Panc1 (cell line): ENCODE data around the gene LILRB2. TPM values are rescaled to one million over a fixed set of nuclear protein-coding genes. Genes with fewer than 3 reads are reported as not detected.
A peak's percentile ranks its signal among the peaks of the same experiment; 100 is the strongest.

Source experiments
- ATAC-seq: fragments of 200-7000 bp; cut with Tn5 transposase; 2 replicates; pipeline ENCODE4 v1.9.1; 2020; ENCODE audit warnings: mild to moderate bottlenecking, moderate library complexity
- BruUV-seq: library from RNA; stranded (reverse); fragments of 400-500 nt; replicated peaks from 2 replicates; lab custom pipeline; 2021; lab: Mats Ljungman, UMichigan
- CTCF ChIA-PET: fragments of 300-600 bp; sonication (Branson Sonifier 250); formaldehyde crosslinking; loops from one replicate; lab custom pipeline; 2022; ENCODE audit warnings: antibody characterized with exemption; lab: Charles Lee
- POLR2A ChIA-PET: fragments of 300-600 bp; sonication (Branson Sonifier 250); formaldehyde crosslinking; loops from one replicate; lab custom pipeline; 2022; ENCODE audit warnings: antibody characterized with exemption; lab: Charles Lee
- DNase-seq: peaks from one replicate; pipeline ENCODE4 v3.0.0-alpha.2; 2010; ENCODE audit warnings: low read depth, low spot score
- H3K27ac ChIP-seq: 2 replicates; pipeline ENCODE4 v1.5.1; 2011; ENCODE audit warnings: mild to moderate bottlenecking, low read length, inconsistent platforms
- H3K27me3 ChIP-seq: fragments of 200-500 bp; sonication (Bioruptor generic); 2 replicates; pipeline ENCODE4 v1.6.0; 2014; ENCODE audit warnings: low read length, inconsistent platforms; ENCODE audit not compliant: control insufficient read depth, insufficient read depth
- H3K36me3 ChIP-seq: fragments of 200-500 bp; sonication (Bioruptor generic); 2 replicates; pipeline ENCODE4 v1.5.1; 2014; ENCODE audit warnings: inconsistent platforms, mild to moderate bottlenecking, low read length, moderate library complexity; ENCODE audit not compliant: control insufficient read depth, insufficient read depth
- H3K4me1 ChIP-seq: 2 replicates; pipeline ENCODE4 v1.5.1; 2011; ENCODE audit warnings: inconsistent platforms, mild to moderate bottlenecking, low read length, moderate library complexity; ENCODE audit not compliant: control insufficient read depth, insufficient read depth
- H3K4me3 ChIP-seq, 2 experiments: 2 replicates each; pipeline ENCODE4 v1.5.1; 2011 to 2012; ENCODE audit warnings: low read depth in 2 of 2, low read length in 2 of 2, mild to moderate bottlenecking in 2 of 2, inconsistent platforms in 1 of 2, moderate library complexity in 1 of 2
- H3K9me3 ChIP-seq: fragments of 200-500 bp; sonication (Bioruptor generic); 2 replicates; pipeline ENCODE4 v1.5.1; 2014; ENCODE audit warnings: low read depth, mild to moderate bottlenecking, inconsistent platforms, low read length, moderate library complexity; ENCODE audit not compliant: control insufficient read depth, insufficient read depth
- POLR2AphosphoS5 ChIP-seq: IDR thresholded peaks from 2 replicates; pipeline ENCODE4 v1.6.1; 2012; ENCODE audit warnings: mild to moderate bottlenecking, low read depth, low read length, moderate library complexity
- SIN3A ChIP-seq: IDR thresholded peaks from 2 replicates; pipeline ENCODE4 v1.6.1; 2012; ENCODE audit warnings: low read depth, mild to moderate bottlenecking, low read length, moderate library complexity, borderline replicate concordance; ENCODE audit not compliant: insufficient read depth
- TCF7L2 ChIP-seq: IDR thresholded peaks from 2 replicates; pipeline ENCODE4 v1.6.1; 2011; ENCODE audit warnings: mild to moderate bottlenecking, low read depth, low read length, inconsistent platforms
- in situ Hi-C: cut with HindIII; loops from 2 replicates; pipeline ENCODE4 v1.10.0; 2016; ENCODE audit warnings: low sequenced_read_pairs, low pct_unique_long_range_greater_than_20kb
- intact Hi-C: fragments of 100-400 bp; cut with micrococcal nuclease; formaldehyde crosslinking; loops from one replicate; pipeline ENCODE4 v1.10.0; 2022; ENCODE audit not compliant: unreplicated experiment
- total RNA-seq: library from RNA; stranded (reverse); gene quantifications from one replicate; pipeline ENCODE4 v1.2.1, GENCODE V29; 2021; ENCODE audit not compliant: unreplicated experiment
- TF ChIP-seq, protein P1 (sequence below), 2 experiments: IDR thresholded peaks; 2 replicates each; pipeline ENCODE4 v1.6.1; 2011 to 2012; ENCODE audit warnings: low read depth in 2 of 2, control low read depth in 1 of 2, low read length in 1 of 2, mild to moderate bottlenecking in 1 of 2, moderate library complexity in 1 of 2; ENCODE audit not compliant: insufficient read depth in 1 of 2
- TF ChIP-seq, protein P2 (sequence below): fragments of 450-650 bp; IDR thresholded peaks from 2 replicates; pipeline ENCODE4 v1.5.1; 2017; ENCODE audit warnings: mild to moderate bottlenecking

The LILRB2 gene
- total RNA-seq, 1 experiment from 2014 or later: not detected

DNA sequence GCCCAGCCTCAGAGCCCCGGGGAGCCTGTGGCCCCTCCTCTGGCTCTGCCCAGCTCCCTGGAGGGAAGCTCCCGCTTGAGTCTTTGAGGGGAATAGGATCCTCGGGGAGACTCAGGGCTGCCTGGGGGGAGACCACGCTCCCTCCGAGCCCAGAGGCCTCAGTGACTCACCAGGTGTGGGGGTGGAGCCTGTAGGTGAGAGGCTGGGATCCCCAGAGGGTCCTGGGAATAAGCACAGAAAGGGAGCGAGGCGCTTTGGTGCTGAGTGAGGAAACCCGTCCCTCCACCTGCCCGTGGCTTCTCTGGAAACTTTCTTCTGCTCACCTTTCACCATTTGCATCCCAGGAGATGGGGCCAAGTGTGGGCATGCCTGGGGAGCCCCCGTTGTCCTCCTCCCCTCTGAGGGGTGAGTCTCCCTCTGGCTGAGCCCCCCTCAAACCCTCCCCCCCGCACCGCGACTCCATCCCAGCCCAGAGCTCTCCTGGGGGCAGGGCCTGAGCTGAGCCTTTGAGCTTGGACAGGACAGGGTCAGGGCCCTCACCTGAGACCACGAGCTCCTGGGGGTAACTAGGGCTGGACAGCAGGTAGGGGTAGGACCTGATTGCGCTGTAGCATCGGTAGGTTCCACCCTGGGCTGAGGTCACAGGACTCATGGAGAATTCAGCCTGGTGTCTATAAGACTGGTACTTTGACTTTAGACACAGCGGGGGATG is 26.6 kb downstream of the LILRB2 start:
- DNase-seq (no peak), ATAC-seq (0 out of 2 replicates have a peak, but pooled peaks have one; percentile 15)
- in situ Hi-C loops: no loop called here
- ChIA-PET POLR2A (no interaction called here), CTCF (interaction anchor here (0.6 kb wide), 2 partner anchors 37 to 196 kb away, joined by 5 to 6 read pairs; no protein-coding TSS in a partner anchor)
- intact Hi-C loops: no loop called here
- BruUV-seq: no TSS peak
- H3K4me1 ChIP-seq: no peaks in the 10 kb centered on the region; the same call in 1 of the 2 replicates
- no peaks in the 10 kb centered on the region for H3K36me3 ChIP-seq
- no peak for TF ChIP-seq TCF7L2
- TF ChIP-seq, protein P1, sequence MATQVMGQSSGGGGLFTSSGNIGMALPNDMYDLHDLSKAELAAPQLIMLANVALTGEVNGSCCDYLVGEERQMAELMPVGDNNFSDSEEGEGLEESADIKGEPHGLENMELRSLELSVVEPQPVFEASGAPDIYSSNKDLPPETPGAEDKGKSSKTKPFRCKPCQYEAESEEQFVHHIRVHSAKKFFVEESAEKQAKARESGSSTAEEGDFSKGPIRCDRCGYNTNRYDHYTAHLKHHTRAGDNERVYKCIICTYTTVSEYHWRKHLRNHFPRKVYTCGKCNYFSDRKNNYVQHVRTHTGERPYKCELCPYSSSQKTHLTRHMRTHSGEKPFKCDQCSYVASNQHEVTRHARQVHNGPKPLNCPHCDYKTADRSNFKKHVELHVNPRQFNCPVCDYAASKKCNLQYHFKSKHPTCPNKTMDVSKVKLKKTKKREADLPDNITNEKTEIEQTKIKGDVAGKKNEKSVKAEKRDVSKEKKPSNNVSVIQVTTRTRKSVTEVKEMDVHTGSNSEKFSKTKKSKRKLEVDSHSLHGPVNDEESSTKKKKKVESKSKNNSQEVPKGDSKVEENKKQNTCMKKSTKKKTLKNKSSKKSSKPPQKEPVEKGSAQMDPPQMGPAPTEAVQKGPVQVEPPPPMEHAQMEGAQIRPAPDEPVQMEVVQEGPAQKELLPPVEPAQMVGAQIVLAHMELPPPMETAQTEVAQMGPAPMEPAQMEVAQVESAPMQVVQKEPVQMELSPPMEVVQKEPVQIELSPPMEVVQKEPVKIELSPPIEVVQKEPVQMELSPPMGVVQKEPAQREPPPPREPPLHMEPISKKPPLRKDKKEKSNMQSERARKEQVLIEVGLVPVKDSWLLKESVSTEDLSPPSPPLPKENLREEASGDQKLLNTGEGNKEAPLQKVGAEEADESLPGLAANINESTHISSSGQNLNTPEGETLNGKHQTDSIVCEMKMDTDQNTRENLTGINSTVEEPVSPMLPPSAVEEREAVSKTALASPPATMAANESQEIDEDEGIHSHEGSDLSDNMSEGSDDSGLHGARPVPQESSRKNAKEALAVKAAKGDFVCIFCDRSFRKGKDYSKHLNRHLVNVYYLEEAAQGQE (IDR thresholded peaks at IDR 0.05; ENCODE audit: insufficient read depth in 1 of 2, low read depth in 2 of 2, low read length in 1 of 2): no peak
- TF ChIP-seq POLR2AphosphoS5: no peak
- TF ChIP-seq, protein P2, sequence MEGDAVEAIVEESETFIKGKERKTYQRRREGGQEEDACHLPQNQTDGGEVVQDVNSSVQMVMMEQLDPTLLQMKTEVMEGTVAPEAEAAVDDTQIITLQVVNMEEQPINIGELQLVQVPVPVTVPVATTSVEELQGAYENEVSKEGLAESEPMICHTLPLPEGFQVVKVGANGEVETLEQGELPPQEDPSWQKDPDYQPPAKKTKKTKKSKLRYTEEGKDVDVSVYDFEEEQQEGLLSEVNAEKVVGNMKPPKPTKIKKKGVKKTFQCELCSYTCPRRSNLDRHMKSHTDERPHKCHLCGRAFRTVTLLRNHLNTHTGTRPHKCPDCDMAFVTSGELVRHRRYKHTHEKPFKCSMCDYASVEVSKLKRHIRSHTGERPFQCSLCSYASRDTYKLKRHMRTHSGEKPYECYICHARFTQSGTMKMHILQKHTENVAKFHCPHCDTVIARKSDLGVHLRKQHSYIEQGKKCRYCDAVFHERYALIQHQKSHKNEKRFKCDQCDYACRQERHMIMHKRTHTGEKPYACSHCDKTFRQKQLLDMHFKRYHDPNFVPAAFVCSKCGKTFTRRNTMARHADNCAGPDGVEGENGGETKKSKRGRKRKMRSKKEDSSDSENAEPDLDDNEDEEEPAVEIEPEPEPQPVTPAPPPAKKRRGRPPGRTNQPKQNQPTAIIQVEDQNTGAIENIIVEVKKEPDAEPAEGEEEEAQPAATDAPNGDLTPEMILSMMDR: no peak
- no peak for TF ChIP-seq SIN3A
- no peak overlapping the region for H3K27ac ChIP-seq
- H3K9me3 ChIP-seq: no peaks in the 10 kb centered on the region
- peaks cover 7% of the 10 kb centered on the region for H3K27me3 ChIP-seq
- H3K4me3 ChIP-seq: no peak overlapping the region

DNA sequence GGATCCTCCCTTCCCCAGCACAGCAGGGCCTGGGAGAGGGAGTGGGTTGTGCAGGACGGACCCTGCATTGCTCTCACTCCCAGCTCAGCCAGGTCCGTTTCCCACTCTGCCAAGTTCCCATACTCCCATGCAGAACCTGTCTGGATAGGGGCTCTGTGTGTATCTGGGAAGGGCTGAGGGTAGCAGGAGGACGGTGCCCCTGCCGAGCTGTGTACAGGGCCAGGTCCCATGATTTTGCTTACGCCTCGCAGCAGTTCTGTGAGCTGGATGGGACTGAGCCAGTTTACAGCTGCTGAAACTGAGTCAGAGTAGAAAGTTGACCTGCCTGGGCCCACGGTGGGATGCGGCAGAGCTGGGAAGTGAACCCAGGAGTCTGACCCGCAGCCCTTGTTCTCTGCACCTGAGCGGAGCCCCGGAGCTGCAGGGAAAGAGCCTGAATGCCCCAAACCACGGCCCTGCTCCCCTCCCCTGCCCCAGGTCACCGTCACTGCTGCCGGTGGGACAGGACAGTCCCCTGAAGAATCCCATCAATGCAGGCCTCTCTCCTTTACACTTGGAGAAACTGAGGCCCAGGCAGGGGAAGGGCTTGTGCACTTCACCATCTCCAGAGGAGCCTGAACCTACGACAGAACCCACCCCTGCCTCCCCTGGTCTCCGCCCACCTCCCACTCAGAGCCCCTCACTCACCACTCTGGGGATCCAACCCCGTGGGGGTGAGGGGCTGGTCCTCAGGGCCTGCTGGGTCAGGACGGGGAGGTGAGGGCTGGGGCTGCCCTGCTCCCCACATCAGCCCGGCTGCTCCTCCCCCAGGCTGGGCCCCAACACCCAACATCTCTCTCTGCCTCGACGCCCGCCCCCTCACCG is 27.3 kb downstream of the LILRB2 start:
- Histone ChIP-seq H3K9me3 (no peaks in the 10 kb centered on the region), H3K27ac (no peak overlapping the region), H3K27me3 (peaks cover 7% of the 10 kb centered on the region), H3K4me1 (no peaks in the 10 kb centered on the region; the same call in 1 of the 2 replicates), H3K4me3 (no peak overlapping the region), H3K36me3 (no peaks in the 10 kb centered on the region)
- in situ Hi-C loops (no loop called here), intact Hi-C loops (no loop called here)
- no peak for DNase-seq
- TF ChIP-seq, protein P1 (IDR thresholded peaks at IDR 0.05; ENCODE audit: insufficient read depth in 1 of 2, low read depth in 2 of 2, low read length in 1 of 2): no peak
- no peak for TF ChIP-seq POLR2AphosphoS5
- TF ChIP-seq TCF7L2: no peak
- TF ChIP-seq, protein P2: no peak
- no peak for TF ChIP-seq SIN3A
- peak; percentile 36 for ATAC-seq
- BruUV-seq: no TSS peak
- ChIA-PET POLR2A (no interaction called here), CTCF (no interaction called here)
